Measurements from ENCODE around the gene STK35. TPM values are rescaled to one million over a fixed set of nuclear protein-coding genes. Genes with fewer than 3 reads are reported as not detected.

The STK35 gene
- polyA plus RNA-seq, 1 donor from 2014 or later, result 10.8 TPM

DNA sequence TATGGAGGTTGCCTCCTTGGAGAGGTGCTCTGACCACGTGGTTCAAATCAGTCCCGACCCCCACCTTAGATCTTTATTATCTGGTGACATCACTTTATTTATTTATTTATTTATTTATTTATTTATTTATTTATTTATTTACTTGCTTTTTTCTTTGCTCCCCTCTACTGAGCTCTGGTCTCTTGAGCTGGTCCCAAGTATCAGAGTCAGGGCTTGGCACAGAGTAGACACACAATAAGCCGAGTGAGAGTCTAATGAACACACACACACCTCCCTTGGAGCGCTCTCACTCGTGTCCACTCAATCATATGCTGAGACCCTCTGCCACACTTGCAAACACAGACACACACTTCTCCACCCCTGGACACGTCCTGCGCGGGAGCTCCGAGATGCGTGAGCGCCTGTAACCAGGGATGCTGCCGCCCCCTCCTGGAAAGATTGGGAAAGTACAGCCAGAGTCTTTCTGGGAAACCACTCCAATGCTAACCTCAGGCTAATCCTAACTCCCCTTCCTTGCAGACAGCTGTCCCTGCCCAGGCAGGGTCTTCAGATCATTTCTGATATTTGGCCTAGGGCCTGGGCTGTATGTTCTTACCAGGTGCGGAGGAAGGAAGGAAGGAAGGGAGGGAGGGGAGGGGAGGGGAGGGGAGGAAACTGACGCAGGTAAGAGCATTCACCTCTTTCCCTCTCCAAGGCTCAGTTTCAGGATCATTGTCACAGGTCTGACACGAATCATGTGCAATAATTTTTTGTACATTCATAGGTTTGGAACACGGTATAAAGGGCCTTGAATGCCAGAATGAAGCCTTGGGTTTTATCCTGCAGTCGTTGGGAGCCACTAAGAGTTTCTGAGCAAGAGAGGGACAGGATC is 70.9 kb downstream of the STK35 start:
- no peak overlapping the region for H3K4me3 ChIP-seq (ENCODE audit: low read length)
- no peak overlapping the region for H3K27ac ChIP-seq (ENCODE audit: low read length)
- H3K9ac ChIP-seq (ENCODE audit: low read length), result no peak overlapping the region

DNA sequence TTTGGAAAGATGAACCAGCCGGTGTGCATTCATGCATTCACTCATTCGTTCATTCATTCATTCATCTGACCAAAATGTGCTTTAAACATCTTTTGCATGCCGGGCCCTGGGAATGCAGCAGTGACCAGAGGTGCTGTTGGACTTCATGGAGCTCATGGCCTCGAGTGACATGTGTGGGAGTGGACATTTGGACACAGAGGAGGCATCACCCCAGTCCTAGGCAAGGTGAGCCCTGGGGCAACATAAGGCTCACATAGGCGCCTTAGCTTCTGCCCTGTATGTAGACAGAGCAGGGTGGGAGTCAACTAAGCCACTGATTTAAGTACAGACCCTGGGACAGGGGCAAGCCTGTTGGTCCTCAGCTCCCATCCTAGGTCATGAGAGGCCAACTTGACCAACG is 71.6 kb downstream of the STK35 start:
- H3K9me2 ChIP-seq (ENCODE audit: insufficient read depth, low read length), result no peaks in the 10 kb centered on the region
- no peak overlapping the region for H2AFZ ChIP-seq (ENCODE audit: low read depth, low read length)
- H3K9me3 ChIP-seq (ENCODE audit: low read length), result no peaks in the 10 kb centered on the region
- no peak overlapping the region for H3K4me2 ChIP-seq (ENCODE audit: low read length)
- no peak overlapping the region for H3K4me3 ChIP-seq (ENCODE audit: low read length)
- H3K27me3 ChIP-seq (ENCODE audit: insufficient read depth, low read depth, low read length), result no peaks in the 10 kb centered on the region
- no peaks in the 10 kb centered on the region for H4K20me1 ChIP-seq (ENCODE audit: insufficient read depth)
- H3K9ac ChIP-seq (ENCODE audit: low read length), result no peak overlapping the region
- no peaks in the 10 kb centered on the region for H3F3A ChIP-seq (ENCODE audit: insufficient read depth, low read length, poor library complexity, severe bottlenecking)
- H3K36me3 ChIP-seq (ENCODE audit: insufficient read depth, low read length), result no peaks in the 10 kb centered on the region
- no peak overlapping the region for H3K27ac ChIP-seq (ENCODE audit: low read length)
- TF ChIP-seq MXI1 (conservative IDR thresholded peaks at IDR 0.05; ENCODE audit: poor library complexity, severe bottlenecking), result no peak
- TF ChIP-seq, protein P1, sequence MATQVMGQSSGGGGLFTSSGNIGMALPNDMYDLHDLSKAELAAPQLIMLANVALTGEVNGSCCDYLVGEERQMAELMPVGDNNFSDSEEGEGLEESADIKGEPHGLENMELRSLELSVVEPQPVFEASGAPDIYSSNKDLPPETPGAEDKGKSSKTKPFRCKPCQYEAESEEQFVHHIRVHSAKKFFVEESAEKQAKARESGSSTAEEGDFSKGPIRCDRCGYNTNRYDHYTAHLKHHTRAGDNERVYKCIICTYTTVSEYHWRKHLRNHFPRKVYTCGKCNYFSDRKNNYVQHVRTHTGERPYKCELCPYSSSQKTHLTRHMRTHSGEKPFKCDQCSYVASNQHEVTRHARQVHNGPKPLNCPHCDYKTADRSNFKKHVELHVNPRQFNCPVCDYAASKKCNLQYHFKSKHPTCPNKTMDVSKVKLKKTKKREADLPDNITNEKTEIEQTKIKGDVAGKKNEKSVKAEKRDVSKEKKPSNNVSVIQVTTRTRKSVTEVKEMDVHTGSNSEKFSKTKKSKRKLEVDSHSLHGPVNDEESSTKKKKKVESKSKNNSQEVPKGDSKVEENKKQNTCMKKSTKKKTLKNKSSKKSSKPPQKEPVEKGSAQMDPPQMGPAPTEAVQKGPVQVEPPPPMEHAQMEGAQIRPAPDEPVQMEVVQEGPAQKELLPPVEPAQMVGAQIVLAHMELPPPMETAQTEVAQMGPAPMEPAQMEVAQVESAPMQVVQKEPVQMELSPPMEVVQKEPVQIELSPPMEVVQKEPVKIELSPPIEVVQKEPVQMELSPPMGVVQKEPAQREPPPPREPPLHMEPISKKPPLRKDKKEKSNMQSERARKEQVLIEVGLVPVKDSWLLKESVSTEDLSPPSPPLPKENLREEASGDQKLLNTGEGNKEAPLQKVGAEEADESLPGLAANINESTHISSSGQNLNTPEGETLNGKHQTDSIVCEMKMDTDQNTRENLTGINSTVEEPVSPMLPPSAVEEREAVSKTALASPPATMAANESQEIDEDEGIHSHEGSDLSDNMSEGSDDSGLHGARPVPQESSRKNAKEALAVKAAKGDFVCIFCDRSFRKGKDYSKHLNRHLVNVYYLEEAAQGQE (IDR thresholded peaks at IDR 0.05; ENCODE audit: borderline replicate concordance), result no peak
- H3K79me2 ChIP-seq (replicated peaks; ENCODE audit: insufficient read depth, low read length), result no peaks in the 10 kb centered on the region

More for the DNA sequence above, 70.9 kb downstream of the STK35 start:
- Histone ChIP-seq H4K20me1 (ENCODE audit: insufficient read depth) (no peaks in the 10 kb centered on the region), H3F3A (ENCODE audit: insufficient read depth, low read length, poor library complexity, severe bottlenecking) (no peaks in the 10 kb centered on the region), H3K9me2 (ENCODE audit: insufficient read depth, low read length) (no peaks in the 10 kb centered on the region), H3K79me2 (replicated peaks; ENCODE audit: insufficient read depth, low read length) (no peaks in the 10 kb centered on the region), H2AFZ (ENCODE audit: low read depth, low read length) (no peak overlapping the region), H3K36me3 (ENCODE audit: insufficient read depth, low read length) (no peaks in the 10 kb centered on the region), H3K27me3 (ENCODE audit: insufficient read depth, low read depth, low read length) (no peaks in the 10 kb centered on the region), H3K4me2 (ENCODE audit: low read length) (no peak overlapping the region), H3K9me3 (ENCODE audit: low read length) (no peaks in the 10 kb centered on the region)
- TF ChIP-seq SMC3 (conservative IDR thresholded peaks at IDR 0.05; ENCODE audit: poor library complexity), result peak; percentile 97
- TF ChIP-seq RAD21 (conservative IDR thresholded peaks at IDR 0.05), result peak; percentile 96
- TF ChIP-seq, protein P2, sequence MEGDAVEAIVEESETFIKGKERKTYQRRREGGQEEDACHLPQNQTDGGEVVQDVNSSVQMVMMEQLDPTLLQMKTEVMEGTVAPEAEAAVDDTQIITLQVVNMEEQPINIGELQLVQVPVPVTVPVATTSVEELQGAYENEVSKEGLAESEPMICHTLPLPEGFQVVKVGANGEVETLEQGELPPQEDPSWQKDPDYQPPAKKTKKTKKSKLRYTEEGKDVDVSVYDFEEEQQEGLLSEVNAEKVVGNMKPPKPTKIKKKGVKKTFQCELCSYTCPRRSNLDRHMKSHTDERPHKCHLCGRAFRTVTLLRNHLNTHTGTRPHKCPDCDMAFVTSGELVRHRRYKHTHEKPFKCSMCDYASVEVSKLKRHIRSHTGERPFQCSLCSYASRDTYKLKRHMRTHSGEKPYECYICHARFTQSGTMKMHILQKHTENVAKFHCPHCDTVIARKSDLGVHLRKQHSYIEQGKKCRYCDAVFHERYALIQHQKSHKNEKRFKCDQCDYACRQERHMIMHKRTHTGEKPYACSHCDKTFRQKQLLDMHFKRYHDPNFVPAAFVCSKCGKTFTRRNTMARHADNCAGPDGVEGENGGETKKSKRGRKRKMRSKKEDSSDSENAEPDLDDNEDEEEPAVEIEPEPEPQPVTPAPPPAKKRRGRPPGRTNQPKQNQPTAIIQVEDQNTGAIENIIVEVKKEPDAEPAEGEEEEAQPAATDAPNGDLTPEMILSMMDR (IDR thresholded peaks at IDR 0.05; ENCODE audit: poor library complexity, severe bottlenecking), result peak; percentile 95
- no peak for TF ChIP-seq EP300 (conservative IDR thresholded peaks at IDR 0.05; ENCODE audit: poor library complexity, severe bottlenecking)

DNA sequence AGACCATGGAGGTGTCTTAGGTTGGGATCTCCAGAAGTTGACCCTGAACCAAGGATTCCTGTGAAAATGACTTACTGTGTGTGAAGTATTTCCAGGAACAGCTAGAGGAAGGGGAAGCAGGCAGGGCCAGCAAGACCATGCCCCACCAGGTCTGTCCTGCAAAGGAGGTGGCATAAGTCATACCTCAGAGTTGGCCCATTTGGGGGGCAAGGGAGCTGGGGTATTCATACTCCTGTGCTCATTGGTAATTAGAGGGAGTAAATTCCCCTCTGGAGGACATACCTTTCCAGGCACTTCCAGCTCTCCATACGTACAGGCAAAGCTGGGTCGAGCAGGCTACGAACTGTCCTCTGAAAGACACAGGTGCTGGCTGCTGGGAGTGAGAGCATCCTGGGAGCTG is 72.4 kb downstream of the STK35 start:
- Histone ChIP-seq H3K4me3 (ENCODE audit: low read length) (no peak overlapping the region), H3K9me2 (ENCODE audit: insufficient read depth, low read length) (no peaks in the 10 kb centered on the region), H3K4me2 (ENCODE audit: low read length) (no peak overlapping the region), H2AFZ (ENCODE audit: low read depth, low read length) (no peak overlapping the region), H3F3A (ENCODE audit: insufficient read depth, low read length, poor library complexity, severe bottlenecking) (no peaks in the 10 kb centered on the region), H3K27me3 (ENCODE audit: insufficient read depth, low read depth, low read length) (no peaks in the 10 kb centered on the region), H4K20me1 (ENCODE audit: insufficient read depth) (no peaks in the 10 kb centered on the region), H3K9me3 (ENCODE audit: low read length) (no peaks in the 10 kb centered on the region), H3K36me3 (ENCODE audit: insufficient read depth, low read length) (no peaks in the 10 kb centered on the region), H3K27ac (ENCODE audit: low read length) (no peak overlapping the region), H3K9ac (ENCODE audit: low read length) (no peak overlapping the region), H3K79me2 (replicated peaks; ENCODE audit: insufficient read depth, low read length) (no peaks in the 10 kb centered on the region)
- TF ChIP-seq, protein P1 (IDR thresholded peaks at IDR 0.05; ENCODE audit: borderline replicate concordance), result no peak
- TF ChIP-seq, protein P2 (IDR thresholded peaks at IDR 0.05; ENCODE audit: poor library complexity, severe bottlenecking), result no peak
- TF ChIP-seq EZH2 (IDR thresholded peaks at IDR 0.05; ENCODE audit: borderline replicate concordance, insufficient read depth, low read length, poor library complexity, severe bottlenecking) (no peak), RAD21 (conservative IDR thresholded peaks at IDR 0.05) (no peak), POLR2AphosphoS5 (IDR thresholded peaks at IDR 0.05) (no peak), SMC3 (conservative IDR thresholded peaks at IDR 0.05; ENCODE audit: poor library complexity) (no peak), TAF1 (IDR thresholded peaks at IDR 0.05; ENCODE audit: low read depth) (no peak), EP300 (conservative IDR thresholded peaks at IDR 0.05; ENCODE audit: poor library complexity, severe bottlenecking) (no peak), MXI1 (conservative IDR thresholded peaks at IDR 0.05; ENCODE audit: poor library complexity, severe bottlenecking) (no peak)

All from neural cell (in vitro differentiated cells).